T-helper 1 cell treated with Interleukin-12 subunit alpha and Interleukin-12 subunit beta and Interleukin-4 antibody, amounts not matched to agents 30 μg/mL and 1 μg/mL, for 36 hours (primary cell): ENCODE data around the gene MIER1.
A peak's percentile ranks its signal among the peaks of the same experiment; 100 is the strongest.
"Not testable (repeated sequence)": the region's sequence is repeated elsewhere in the genome, so short reads cannot be mapped to it uniquely, and the experiment has no call there.

Source experiments
- H3K27ac Mint-ChIP-seq: one replicate; pipeline ENCODE4 v1.8.0; 2021; ENCODE audit warnings: mild to moderate bottlenecking, mixed read lengths
- H3K27me3 Mint-ChIP-seq: one replicate; pipeline ENCODE4 v1.8.0; 2021; ENCODE audit warnings: low read depth, mixed read lengths
- H3K36me3 Mint-ChIP-seq: one replicate; pipeline ENCODE4 v1.8.0; 2021; ENCODE audit warnings: low read depth, mixed read lengths
- H3K4me1 Mint-ChIP-seq: one replicate; pipeline ENCODE4 v1.8.0; 2021; ENCODE audit warnings: low read depth, mixed read lengths
- H3K4me3 Mint-ChIP-seq: one replicate; pipeline ENCODE4 v1.8.0; 2021; ENCODE audit warnings: mild to moderate bottlenecking, moderate library complexity, mixed read lengths
- H3K9me3 Mint-ChIP-seq: one replicate; pipeline ENCODE4 v1.8.0; 2021; ENCODE audit warnings: mixed read lengths

The MIER1 gene

DNA sequence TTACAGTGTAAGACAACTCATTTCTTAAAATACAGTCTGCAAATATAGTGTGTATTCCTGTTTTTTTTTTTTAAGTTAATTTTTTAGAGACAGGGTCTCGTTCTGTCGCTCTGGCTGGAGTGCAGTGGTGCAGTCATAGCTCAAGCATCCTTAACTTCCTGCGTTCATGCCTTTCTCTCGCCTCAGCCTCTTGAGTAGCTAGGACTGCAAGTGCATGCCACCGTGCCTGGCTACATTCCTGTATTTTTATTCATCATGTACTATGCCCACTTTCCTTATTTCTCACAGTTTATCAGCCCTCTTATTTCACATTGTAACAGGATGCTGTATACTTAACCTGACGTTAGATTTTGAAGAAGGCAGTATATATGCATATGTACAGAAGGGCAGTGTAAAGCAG lies 26.7 kb downstream of the MIER1 start:
- H3K4me1 Mint-ChIP-seq: peaks cover 25% of the 10 kb centered on the region
- H3K27ac Mint-ChIP-seq: no peak overlapping the region
- H3K36me3 Mint-ChIP-seq: peaks cover 41% of the 10 kb centered on the region
- H3K4me3 Mint-ChIP-seq: no peak overlapping the region
- H3K9me3 Mint-ChIP-seq: no peaks in the 10 kb centered on the region
- no peaks in the 10 kb centered on the region for H3K27me3 Mint-ChIP-seq

DNA sequence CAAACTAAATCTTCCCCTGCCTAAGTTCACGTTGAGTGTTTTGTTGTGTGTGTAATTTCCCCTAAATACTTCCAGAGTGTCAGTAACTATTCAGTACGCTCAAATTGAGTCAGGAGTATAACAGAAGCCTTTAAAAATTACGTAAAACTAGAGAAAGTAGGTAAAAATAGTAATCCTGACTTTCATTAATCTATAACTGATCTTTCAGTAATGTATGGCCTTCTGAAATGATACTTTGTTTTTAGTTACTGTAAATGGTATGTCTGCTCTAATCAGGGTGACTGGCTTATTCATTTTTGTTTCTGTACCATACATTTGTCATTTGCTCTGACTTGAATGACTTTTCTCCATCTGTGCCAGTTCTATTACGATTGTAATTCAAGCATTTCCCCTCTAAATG lies 29.4 kb downstream of the MIER1 start:
- H3K4me3 Mint-ChIP-seq: no peak overlapping the region
- H3K36me3 Mint-ChIP-seq: peaks cover 38% of the 10 kb centered on the region
- no peaks in the 10 kb centered on the region for H3K9me3 Mint-ChIP-seq
- H3K4me1 Mint-ChIP-seq: peaks cover 18% of the 10 kb centered on the region
- H3K27me3 Mint-ChIP-seq: no peaks in the 10 kb centered on the region
- no peak overlapping the region for H3K27ac Mint-ChIP-seq

DNA sequence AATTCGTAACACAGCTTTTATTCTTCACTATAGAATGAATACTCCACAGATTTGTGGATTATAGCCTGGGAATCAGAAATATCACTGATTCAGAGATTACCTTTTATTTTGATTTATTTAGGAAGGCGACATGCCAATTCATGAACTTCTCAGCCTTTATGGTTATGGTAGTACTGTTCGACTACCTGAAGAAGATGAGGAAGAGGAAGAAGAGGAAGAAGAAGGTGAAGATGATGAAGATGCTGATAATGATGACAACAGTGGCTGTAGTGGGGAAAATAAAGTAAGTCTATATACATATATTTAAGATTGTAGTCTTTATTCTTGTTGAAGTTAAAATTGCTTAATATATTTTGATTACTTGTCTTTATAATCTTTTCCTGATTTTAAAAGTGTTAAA lies 33.1 kb downstream of the MIER1 start:
- Mint-ChIP-seq H3K9me3 (no peaks in the 10 kb centered on the region), H3K27me3 (no peaks in the 10 kb centered on the region), H3K27ac (no peak overlapping the region), H3K36me3 (peaks cover 48% of the 10 kb centered on the region), H3K4me1 (peaks cover 33% of the 10 kb centered on the region), H3K4me3 (no peak overlapping the region)

DNA sequence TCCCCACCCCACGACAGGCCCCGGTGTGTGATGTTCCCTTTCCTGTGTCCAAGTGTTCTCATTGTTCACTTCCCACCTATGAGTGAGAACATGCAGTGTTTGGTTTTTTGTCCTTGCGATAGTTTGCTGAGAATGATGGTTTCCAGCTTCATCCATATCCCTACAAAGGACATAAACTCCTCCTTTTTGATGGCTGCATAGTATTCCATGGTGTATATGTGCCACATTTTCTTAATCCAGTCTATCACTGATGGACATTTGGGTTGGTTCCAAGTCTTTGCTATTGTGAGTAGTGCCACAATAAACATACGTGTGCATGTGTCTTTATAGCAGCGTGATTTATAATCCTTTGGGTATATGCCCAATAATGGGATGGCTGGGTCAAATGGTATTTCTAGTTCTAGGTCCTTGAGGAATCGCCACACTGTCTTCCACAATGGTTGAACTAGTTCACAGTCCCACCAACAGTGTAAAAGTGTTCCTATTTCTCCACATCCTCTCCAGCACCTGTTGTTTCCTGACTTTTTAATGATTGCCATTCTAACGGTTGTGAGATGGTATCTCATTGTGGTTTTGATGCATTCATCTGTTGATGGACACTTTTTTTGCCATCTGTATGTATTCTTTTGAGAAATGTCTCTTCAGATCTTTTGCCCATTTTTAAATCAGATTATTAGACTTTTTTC lies 41.5 kb downstream of the MIER1 start:
- not testable (repeated sequence) for H3K27me3 Mint-ChIP-seq, H3K27ac Mint-ChIP-seq, H3K4me3 Mint-ChIP-seq
- Mint-ChIP-seq H3K36me3 (peaks cover 58% of the 10 kb centered on the region), H3K9me3 (peaks cover 15% of the 10 kb centered on the region), H3K4me1 (peaks cover 18% of the 10 kb centered on the region)

DNA sequence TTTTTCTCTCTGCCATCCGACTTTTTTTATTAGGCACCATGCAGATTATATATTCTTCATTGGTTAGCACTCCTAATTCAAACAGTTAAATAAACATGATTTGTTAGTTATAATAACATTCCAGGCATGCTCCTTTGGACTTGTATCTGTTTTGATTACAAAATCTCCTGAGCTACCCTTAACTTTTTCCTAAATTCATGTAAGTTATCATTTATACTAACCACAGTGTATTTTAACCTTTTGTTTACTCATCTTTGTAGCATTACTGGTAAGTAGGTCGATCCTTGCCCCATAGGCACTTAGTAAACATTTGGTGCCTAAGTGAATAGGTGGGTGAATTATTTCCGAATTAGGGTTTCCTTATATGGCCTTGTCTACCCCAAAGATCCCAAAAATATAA lies 43.8 kb downstream of the MIER1 start:
- peaks cover 15% of the 10 kb centered on the region for H3K9me3 Mint-ChIP-seq
- H3K27me3 Mint-ChIP-seq: no peaks in the 10 kb centered on the region
- H3K4me1 Mint-ChIP-seq: peaks cover 12% of the 10 kb centered on the region
- H3K36me3 Mint-ChIP-seq: peaks cover 57% of the 10 kb centered on the region
- H3K27ac Mint-ChIP-seq: no peak overlapping the region
- H3K4me3 Mint-ChIP-seq: no peak overlapping the region

DNA sequence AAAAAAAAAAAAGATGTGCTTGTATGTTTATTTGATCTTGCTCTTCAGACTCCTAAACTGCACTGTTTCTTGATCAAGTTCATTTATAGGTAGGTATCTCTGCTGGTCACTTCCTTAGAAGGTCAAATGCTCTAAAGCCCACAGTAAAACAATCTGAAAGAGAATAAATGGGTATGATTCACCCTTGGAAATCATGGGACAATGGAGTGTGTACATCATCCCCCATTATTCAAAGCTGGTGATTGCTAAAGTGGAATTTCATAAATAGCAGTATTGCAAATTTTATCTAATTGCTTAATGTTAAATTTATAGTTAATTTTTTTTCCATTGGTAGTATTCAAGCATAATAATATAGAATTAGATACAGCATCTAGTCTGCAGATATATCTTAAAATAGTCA lies 53.4 kb downstream of the MIER1 start:
- Mint-ChIP-seq H3K27ac (peak overlapping the region; percentile 29), H3K36me3 (peaks cover 38% of the 10 kb centered on the region), H3K27me3 (no peaks in the 10 kb centered on the region)

DNA sequence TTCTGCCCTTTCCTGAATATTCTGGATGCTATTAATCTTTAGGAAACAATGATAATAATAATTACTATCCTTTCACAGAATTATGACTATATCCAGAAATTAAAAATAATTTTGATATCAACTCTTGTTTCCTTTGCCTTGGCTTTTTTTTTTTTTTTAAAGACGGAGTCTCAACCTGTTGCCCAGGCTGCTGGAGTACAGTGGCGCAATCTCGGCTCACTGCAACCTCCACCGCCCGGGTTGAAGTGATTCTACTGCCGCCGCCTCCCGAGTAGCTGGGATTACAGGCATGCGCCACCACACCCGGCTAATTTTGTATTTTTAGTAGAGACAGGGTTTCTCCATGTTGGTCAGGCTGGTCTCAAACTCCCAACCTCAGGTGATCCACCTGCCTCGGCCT lies 54.8 kb downstream of the MIER1 start:
- H3K9me3 Mint-ChIP-seq, H3K27me3 Mint-ChIP-seq, H3K4me3 Mint-ChIP-seq, H3K27ac Mint-ChIP-seq: not testable (repeated sequence)
- H3K4me1 Mint-ChIP-seq: peaks cover 25% of the 10 kb centered on the region
- H3K36me3 Mint-ChIP-seq: peaks cover 43% of the 10 kb centered on the region

More for the DNA sequence above, 53.4 kb downstream of the MIER1 start:
- Mint-ChIP-seq H3K4me1 (peaks cover 24% of the 10 kb centered on the region), H3K9me3 (no peaks in the 10 kb centered on the region), H3K4me3 (no peak overlapping the region)

DNA sequence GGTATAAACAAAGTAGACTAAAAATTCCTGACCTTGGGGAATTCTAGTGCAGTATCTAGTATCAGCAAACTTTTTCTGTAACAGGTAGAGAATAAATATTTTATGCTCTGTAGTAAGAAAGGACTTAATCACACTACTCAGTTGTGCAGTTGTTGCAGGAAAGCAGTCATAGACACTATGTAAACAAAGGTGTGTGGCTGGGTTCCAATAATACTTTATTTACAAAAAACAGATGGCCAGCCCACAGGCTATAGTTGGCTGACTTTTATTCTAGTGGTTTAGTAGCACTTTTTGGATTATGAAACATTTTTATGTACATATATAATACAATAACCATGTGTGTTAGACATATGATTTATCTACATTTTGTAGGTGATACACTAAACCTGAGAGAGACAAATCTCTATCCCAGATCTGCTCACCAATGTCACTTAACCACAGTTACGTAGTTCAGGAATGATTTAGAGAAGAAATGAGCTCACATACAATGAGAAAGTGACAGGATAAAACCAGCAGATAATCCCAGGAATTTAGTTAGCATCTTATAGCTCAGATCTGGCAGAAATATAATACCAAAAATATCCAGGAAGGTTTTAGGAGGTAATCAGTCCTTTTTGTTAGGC lies 56.1 kb downstream of the MIER1 start:
- H3K9me3 Mint-ChIP-seq: no peaks in the 10 kb centered on the region
- peak overlapping the region; percentile 73 for H3K4me3 Mint-ChIP-seq
- peaks cover 40% of the 10 kb centered on the region for H3K36me3 Mint-ChIP-seq
- H3K4me1 Mint-ChIP-seq: peaks cover 22% of the 10 kb centered on the region
- peak overlapping the region; percentile 83 for H3K27ac Mint-ChIP-seq
- no peaks in the 10 kb centered on the region for H3K27me3 Mint-ChIP-seq

DNA sequence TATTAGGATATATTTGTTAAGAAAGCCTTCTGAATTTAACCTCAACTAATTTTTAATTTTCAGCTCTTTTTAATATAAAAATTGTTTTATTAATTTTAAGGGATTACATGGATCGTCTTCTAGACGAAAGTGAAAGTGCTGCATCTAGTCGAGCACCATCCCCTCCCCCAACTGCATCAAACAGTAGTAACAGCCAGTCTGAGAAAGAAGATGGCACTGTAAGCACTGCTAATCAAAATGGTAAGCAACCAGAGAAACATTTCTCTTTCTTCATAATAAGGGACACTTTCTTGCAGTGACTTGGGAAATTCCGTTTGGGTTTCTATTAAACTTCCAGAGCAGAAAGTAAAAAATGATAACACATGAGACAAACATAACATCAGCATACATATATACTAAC lies 56.9 kb downstream of the MIER1 start:
- Mint-ChIP-seq H3K36me3 (peaks cover 39% of the 10 kb centered on the region), H3K27me3 (no peaks in the 10 kb centered on the region), H3K9me3 (no peaks in the 10 kb centered on the region), H3K4me1 (peaks cover 22% of the 10 kb centered on the region), H3K27ac (peak overlapping the region; percentile 83), H3K4me3 (peak overlapping the region; percentile 73)

DNA sequence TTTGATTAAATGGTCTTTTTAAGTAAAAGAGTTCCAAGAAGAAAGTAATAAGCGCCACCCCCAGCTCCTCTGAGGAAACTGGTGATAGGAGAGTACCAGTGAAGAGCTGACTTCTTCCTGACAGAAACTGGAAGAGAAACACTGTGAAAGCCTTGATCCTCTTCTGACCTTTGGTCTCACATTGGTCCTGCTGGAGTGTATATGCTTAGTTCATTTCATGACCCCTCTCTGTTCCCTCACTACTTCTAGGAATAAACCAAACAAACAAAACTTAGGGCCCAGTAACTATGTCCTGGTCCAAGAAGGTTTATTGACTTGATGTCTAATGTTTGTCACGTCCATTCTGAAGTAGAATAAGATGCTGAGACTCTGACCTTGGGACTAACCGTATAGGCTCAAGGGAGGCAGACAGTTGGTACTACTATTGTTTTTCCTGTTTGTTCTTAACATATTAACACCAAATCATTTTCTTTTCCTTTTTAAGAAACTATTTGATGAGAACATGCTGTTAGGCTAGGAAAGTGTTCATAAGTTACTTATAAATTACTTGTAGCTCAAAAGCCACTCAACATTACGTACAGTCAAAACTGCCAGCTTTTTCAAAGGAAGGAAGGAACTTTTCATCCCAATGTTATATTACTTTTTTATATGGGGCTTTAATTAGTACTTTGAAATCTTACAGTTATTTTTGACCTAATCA lies 57.9 kb downstream of the MIER1 start:
- no peaks in the 10 kb centered on the region for H3K27me3 Mint-ChIP-seq
- peaks cover 22% of the 10 kb centered on the region for H3K4me1 Mint-ChIP-seq
- H3K4me3 Mint-ChIP-seq: no peak overlapping the region
- no peak overlapping the region for H3K27ac Mint-ChIP-seq
- H3K36me3 Mint-ChIP-seq: peaks cover 36% of the 10 kb centered on the region
- H3K9me3 Mint-ChIP-seq: no peaks in the 10 kb centered on the region

DNA sequence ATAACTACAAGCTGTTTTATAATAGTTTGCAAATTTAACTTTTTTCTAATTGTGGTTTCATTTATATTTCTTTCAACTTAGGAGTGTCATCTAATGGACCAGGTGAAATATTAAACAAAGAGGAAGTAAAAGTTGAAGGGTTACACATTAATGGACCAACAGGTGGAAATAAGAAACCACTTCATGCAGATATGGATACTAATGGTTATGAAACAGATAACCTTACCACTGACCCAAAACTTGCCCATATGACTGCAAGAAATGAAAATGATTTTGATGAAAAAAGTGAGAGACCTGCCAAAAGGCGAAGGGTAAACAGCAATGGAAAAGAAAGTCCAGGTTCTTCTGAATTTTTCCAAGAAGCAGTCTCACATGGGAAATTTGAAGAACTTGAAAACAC lies 59.7 kb downstream of the MIER1 start:
- Mint-ChIP-seq H3K27ac (peak overlapping the region; percentile 38), H3K4me1 (peaks cover 22% of the 10 kb centered on the region), H3K36me3 (peaks cover 32% of the 10 kb centered on the region), H3K4me3 (no peak overlapping the region), H3K9me3 (no peaks in the 10 kb centered on the region), H3K27me3 (no peaks in the 10 kb centered on the region)

DNA sequence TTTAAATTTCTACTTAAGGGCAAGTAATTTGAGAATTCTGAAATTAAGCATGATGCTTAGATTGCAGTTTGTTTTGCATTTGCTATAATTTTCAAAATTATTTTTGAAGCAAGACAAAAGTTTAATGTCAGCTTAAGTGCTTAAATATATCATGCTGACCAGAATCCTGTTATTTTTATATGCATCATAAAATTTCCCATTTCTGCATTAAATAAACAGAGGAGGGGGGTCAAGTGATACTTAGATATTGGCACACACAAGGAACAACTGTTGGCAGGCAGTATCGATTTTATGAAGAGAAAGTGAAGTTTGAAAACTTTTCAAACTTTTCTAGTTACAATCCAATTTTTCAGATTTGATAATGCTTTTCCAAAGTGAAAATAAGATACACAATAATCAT lies 61.0 kb downstream of the MIER1 start:
- no peaks in the 10 kb centered on the region for H3K27me3 Mint-ChIP-seq
- H3K4me3 Mint-ChIP-seq: no peak overlapping the region
- peaks cover 30% of the 10 kb centered on the region for H3K36me3 Mint-ChIP-seq
- no peaks in the 10 kb centered on the region for H3K9me3 Mint-ChIP-seq
- no peak overlapping the region for H3K27ac Mint-ChIP-seq
- peaks cover 20% of the 10 kb centered on the region for H3K4me1 Mint-ChIP-seq

DNA sequence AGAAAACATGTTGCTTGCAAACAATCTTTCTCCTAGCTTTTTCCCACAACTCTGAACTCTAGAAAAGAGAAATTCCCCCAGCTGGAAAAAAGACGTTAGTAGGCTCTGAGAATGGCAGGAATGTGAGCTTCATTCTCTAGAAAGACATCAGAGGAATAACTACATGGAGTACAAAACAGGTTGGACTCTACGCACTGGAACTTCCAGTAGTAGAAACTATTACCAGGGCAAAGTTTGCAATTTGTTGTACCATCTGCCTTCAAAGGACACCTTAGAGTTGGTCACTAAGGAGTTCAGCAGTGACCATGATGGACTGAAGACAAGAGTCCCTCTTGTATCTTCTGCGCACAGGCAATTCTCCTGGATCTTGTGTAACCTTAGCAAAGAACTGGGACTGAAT lies 68.3 kb downstream of the MIER1 start:
- Mint-ChIP-seq H3K36me3 (peaks cover 12% of the 10 kb centered on the region), H3K9me3 (no peaks in the 10 kb centered on the region), H3K27ac (no peak overlapping the region), H3K4me1 (peaks cover 10% of the 10 kb centered on the region), H3K27me3 (no peaks in the 10 kb centered on the region), H3K4me3 (no peak overlapping the region)

DNA sequence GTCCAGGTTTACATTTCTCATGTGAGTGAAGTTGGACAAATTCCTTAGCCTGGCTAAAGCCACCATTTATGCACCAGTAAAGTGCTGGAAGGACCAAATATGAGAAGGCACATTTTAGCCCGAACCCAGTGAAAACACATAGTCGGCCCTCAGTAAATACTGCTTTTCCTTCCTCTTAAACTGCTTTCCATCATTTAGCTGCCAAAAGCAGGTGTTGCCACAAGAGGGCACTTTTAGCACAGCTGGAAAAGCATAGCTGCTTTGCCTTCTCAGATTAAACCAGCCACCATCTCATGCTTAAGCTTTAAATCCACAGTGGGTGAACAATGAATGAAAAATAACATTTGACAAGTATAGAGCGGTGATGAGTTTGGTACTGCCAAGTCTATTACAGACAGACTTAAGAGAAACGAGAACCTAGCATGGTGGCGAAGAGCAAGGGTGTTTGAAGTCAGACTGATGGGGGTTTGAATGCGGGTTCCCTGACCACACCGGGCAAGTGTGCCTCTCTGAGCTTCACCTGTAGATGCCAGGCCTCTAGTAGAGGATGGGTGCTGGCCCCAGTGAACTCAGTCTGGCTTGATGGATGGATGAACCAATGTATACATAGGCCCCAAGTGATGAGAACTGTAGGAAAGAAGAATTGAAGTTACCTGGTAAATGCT lies 71.4 kb downstream of the MIER1 start:
- no peaks in the 10 kb centered on the region for H3K9me3 Mint-ChIP-seq

DNA sequence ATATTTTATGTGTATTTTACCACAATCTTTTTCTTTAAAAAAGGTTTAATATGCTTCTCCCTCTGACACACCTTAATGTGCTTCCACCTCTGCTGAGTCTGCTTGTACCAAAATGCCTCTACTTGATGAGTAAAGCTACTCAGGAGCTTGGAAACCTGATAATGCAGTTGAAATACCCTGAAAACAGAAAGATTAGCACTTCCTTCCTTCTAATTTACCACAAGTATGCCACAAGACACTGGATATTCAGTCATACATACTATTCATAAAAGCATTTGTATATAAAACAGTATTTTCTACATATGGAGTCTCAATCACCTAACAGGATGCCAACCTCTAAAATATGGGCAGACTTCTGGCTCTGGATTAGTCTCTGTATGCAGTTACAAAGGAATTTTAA lies 74.2 kb downstream of the MIER1 start:
- Mint-ChIP-seq H3K4me1 (peaks cover 18% of the 10 kb centered on the region), H3K36me3 (peaks cover 32% of the 10 kb centered on the region), H3K9me3 (no peaks in the 10 kb centered on the region), H3K4me3 (no peak overlapping the region), H3K27me3 (no peaks in the 10 kb centered on the region), H3K27ac (no peak overlapping the region)

More for the DNA sequence above, 71.4 kb downstream of the MIER1 start:
- H3K36me3 Mint-ChIP-seq: peaks cover 11% of the 10 kb centered on the region
- H3K27ac Mint-ChIP-seq: peak overlapping the region; percentile 15
- no peaks in the 10 kb centered on the region for H3K27me3 Mint-ChIP-seq
- peaks cover 16% of the 10 kb centered on the region for H3K4me1 Mint-ChIP-seq
- no peak overlapping the region for H3K4me3 Mint-ChIP-seq
